ENCODE data around the gene JKAMP.

DNA sequence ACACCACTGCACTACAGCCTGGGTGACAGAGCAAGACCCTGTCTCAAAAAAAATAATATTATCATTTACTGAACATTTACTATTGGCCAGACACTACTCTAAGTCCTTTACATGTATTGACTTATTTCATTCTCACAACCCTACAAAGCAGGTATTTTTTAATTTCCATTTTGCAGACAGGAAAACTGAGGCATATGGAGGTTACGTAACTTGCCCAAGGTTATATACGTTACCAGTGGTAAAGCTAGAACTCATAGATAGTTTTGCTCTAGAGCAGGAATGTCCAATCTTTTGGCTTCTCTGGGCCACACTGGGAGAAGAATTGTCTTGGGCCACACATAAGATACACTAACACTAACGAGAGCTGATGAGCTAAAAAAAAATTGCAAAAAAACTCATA is 5.8 kb upstream of the JKAMP start:
- TF ChIP-seq EZH2 (IDR thresholded peaks at IDR 0.05; ENCODE audit: low read length), result no peak
- TF ChIP-seq, protein P1, sequence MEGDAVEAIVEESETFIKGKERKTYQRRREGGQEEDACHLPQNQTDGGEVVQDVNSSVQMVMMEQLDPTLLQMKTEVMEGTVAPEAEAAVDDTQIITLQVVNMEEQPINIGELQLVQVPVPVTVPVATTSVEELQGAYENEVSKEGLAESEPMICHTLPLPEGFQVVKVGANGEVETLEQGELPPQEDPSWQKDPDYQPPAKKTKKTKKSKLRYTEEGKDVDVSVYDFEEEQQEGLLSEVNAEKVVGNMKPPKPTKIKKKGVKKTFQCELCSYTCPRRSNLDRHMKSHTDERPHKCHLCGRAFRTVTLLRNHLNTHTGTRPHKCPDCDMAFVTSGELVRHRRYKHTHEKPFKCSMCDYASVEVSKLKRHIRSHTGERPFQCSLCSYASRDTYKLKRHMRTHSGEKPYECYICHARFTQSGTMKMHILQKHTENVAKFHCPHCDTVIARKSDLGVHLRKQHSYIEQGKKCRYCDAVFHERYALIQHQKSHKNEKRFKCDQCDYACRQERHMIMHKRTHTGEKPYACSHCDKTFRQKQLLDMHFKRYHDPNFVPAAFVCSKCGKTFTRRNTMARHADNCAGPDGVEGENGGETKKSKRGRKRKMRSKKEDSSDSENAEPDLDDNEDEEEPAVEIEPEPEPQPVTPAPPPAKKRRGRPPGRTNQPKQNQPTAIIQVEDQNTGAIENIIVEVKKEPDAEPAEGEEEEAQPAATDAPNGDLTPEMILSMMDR (optimal IDR thresholded peaks at IDR 0.05 in 1 of 3, IDR thresholded peaks at IDR 0.05 in 1 of 3, conservative IDR thresholded peaks at IDR 0.05 in 1 of 3; ENCODE audit: extremely low read depth in 1 of 3, insufficient read depth in 2 of 3, low read length in 3 of 3), result no peak
